Prostate gland (tissue), 2 donors: ENCODE data around the gene CSF1R. TPM values are rescaled to one million over a fixed set of nuclear protein-coding genes. Genes with fewer than 3 reads are reported as not detected.

ENCODE experiments used
- DNase-seq: peaks from one replicate; pipeline ENCODE4 v3.0.0-alpha.2; 2019; ENCODE audit warnings: low spot score
- H3K27ac ChIP-seq, 2 donors: fragments of 200-600 bp; sonication (generic); 2 replicates each; pipeline ENCODE4 v1.5.1; 2017 to 2019
- H3K27me3 ChIP-seq: fragments of 200-600 bp; sonication (generic); replicated peaks from 2 replicates; pipeline ENCODE4 v1.5.1; 2019; ENCODE audit not compliant: insufficient read depth
- H3K36me3 ChIP-seq, 2 donors: fragments of 200-600 bp; sonication (generic); 1 replicate in 1 of 2; 2 replicates in 1 of 2; pipeline versions ENCODE4 v1.5.1 to v1.8.1; 2017 to 2019
- H3K4me1 ChIP-seq: fragments of 200-600 bp; sonication (generic); replicated peaks from 2 replicates; pipeline ENCODE4 v1.5.1; 2019
- H3K4me3 ChIP-seq, 2 donors: fragments of 200-600 bp; sonication (generic); 2 replicates each; pipeline ENCODE4 v1.5.1; 2017 to 2019
- H3K9me3 ChIP-seq: fragments of 200-600 bp; sonication (generic); 2 replicates; pipeline ENCODE4 v1.5.1; 2017
- CTCF ChIP-seq, 4 experiments: fragments of 200-600 bp in 2 of 4; fragments of 450-650 bp in 2 of 4; sonication (generic) in 2 of 4; IDR thresholded peaks; 1 replicate in 3 of 4; 2 replicates in 1 of 4; pipeline ENCODE4 v1.5.1; 2016 to 2019; ENCODE audit warnings: antibody characterized with exemption in 4 of 4, mild to moderate bottlenecking in 2 of 4, moderate library complexity in 2 of 4
- POLR2A ChIP-seq: fragments of 450-650 bp; IDR thresholded peaks from one replicate; pipeline ENCODE4 v1.6.1; 2016; ENCODE audit warnings: antibody characterized with exemption, mild to moderate bottlenecking
- POLR2AphosphoS5 ChIP-seq: sonication (generic); formaldehyde crosslinking; IDR thresholded peaks from one replicate; pipeline ENCODE4 v1.6.1; 2017; ENCODE audit warnings: antibody characterized with exemption
- WGBS: methylation state at CpG from one replicate; pipeline ENCODE4 v1.1.5; 2018; 5-methylcytosine and 5-hydroxymethylcytosine counted together
- intact Hi-C: fragments of 100-400 bp; cut with DNase I; formaldehyde crosslinking; loops from one replicate; pipeline ENCODE4 v1.14.2; 2022
- small RNA-seq, 2 donors: library from RNA; depleted of rRNA; stranded (forward); fragments of <200 nt; gene quantifications; one replicate each; pipeline ENCODE3, GENCODE V24; 2016
- total RNA-seq, 2 donors: library from RNA; depleted of rRNA; stranded (reverse); fragments of >200 nt; gene quantifications; one replicate each; pipeline ENCODE4 v1.1.0, GENCODE V29; 2016

Gene CSF1R
- total RNA-seq, 2 donors from 2014 or later: 11.0 to 36.4 TPM

GRCh38 chr5:150014456-150014855 lies 71.9 kb downstream of the CSF1R start:
- Histone ChIP-seq H3K4me3 (no peak overlapping the region), H3K9me3 (no peaks in the 10 kb centered on the region), H3K4me1 (peaks cover 4% of the 10 kb centered on the region), H3K27ac (no peak overlapping the region), H3K36me3 (no peaks in the 10 kb centered on the region), H3K27me3 (no peaks in the 10 kb centered on the region)
- 94% methylated on average over 3 of the region's 3 CpGs for WGBS
- DNase-seq: no peak
- TF ChIP-seq CTCF (IDR thresholded peaks at IDR 0.05): no peak
- no peak for TF ChIP-seq POLR2A
- TF ChIP-seq POLR2AphosphoS5: no peak
- intact Hi-C loops: no loop called here

GRCh38 chr5:150013931-150014330 lies 72.4 kb downstream of the CSF1R start:
- H3K4me3 ChIP-seq: no peak overlapping the region
- H3K36me3 ChIP-seq: no peaks in the 10 kb centered on the region
- intact Hi-C loops: no loop called here
- WGBS: 96% methylated on average over 4 of the region's 4 CpGs
- no peaks in the 10 kb centered on the region for H3K27me3 ChIP-seq
- H3K27ac ChIP-seq: no peak overlapping the region
- DNase-seq: no peak
- H3K9me3 ChIP-seq: no peaks in the 10 kb centered on the region
- H3K4me1 ChIP-seq: peaks cover 4% of the 10 kb centered on the region
- TF ChIP-seq POLR2AphosphoS5 (no peak), CTCF (IDR thresholded peaks at IDR 0.05) (no peak), POLR2A (no peak)

GRCh38 chr5:150009671-150010387 lies 76.5 kb downstream of the CSF1R start:
- Histone ChIP-seq H3K36me3 (no peaks in the 10 kb centered on the region), H3K27me3 (no peaks in the 10 kb centered on the region), H3K4me3 (no peak overlapping the region), H3K9me3 (no peaks in the 10 kb centered on the region), H3K4me1 (no peaks in the 10 kb centered on the region), H3K27ac (no peak overlapping the region)
- DNase-seq: no peak
- 71% methylated on average over 6 of the region's 6 CpGs for WGBS
- intact Hi-C loops: loop anchor here (10.0 kb wide), 1 partner anchor 125 kb away; no protein-coding TSS in a partner anchor
- TF ChIP-seq POLR2A (no peak), POLR2AphosphoS5 (no peak)

- Histone ChIP-seq H3K27ac (no peak overlapping the region), H3K9me3 (no peaks in the 10 kb centered on the region), H3K4me1 (peaks cover 3% of the 10 kb centered on the region), H3K36me3 (no peaks in the 10 kb centered on the region), H3K4me3 (no peak overlapping the region), H3K27me3 (no peaks in the 10 kb centered on the region)
- intact Hi-C loops: loop anchor here (10.0 kb wide), 1 partner anchor 128 kb away; no protein-coding TSS in a partner anchor
- no peak for DNase-seq
- TF ChIP-seq POLR2A: no peak
- TF ChIP-seq POLR2AphosphoS5: no peak
- no peak for TF ChIP-seq CTCF (IDR thresholded peaks at IDR 0.05)
Measured at GRCh38 chr5:150007050-150007449, 79.3 kb downstream of the CSF1R start.

- TF ChIP-seq CTCF (IDR thresholded peaks at IDR 0.05) (no peak), POLR2A (no peak), POLR2AphosphoS5 (no peak)
- Histone ChIP-seq H3K36me3 (no peaks in the 10 kb centered on the region), H3K27ac (no peak overlapping the region), H3K9me3 (no peaks in the 10 kb centered on the region), H3K27me3 (no peaks in the 10 kb centered on the region), H3K4me3 (no peak overlapping the region), H3K4me1 (peaks cover 3% of the 10 kb centered on the region)
- intact Hi-C loops: loop anchor here (10.0 kb wide), 1 partner anchor 128 kb away; no protein-coding TSS in a partner anchor
- WGBS: 50% methylated on average over 4 of the region's 4 CpGs
- DNase-seq: no peak
Measured at GRCh38 chr5:150006318-150006717, 80.0 kb downstream of the CSF1R start.

Small RNAs within 50 kb of the gene (small RNA-seq; reads per million reads assigned to genes)
- gene RF00019: 0 reads per million in 2 donors

Other genes starting within 250 kb of the CSF1R start
- under 1 TPM in 1 of 2 donors, not detected in 1; 0.91 TPM for gene PDE6A, start 141.8 kb downstream of the CSF1R start, total RNA-seq
- 10 to 100 TPM; 19.4 to 31.0 TPM for gene SLC26A2, start 125.8 kb downstream of the CSF1R start, total RNA-seq
- 10 to 100 TPM in 1 of 2 donors, 1 to 10 TPM in 1; 4.7 to 11.7 TPM for gene TIGD6, start 85.9 kb downstream of the CSF1R start, total RNA-seq
- 10 to 100 TPM; 49.6 to 64.2 TPM for gene HMGXB3, start 85.8 kb downstream of the CSF1R start, total RNA-seq
- 100 to 1,000 TPM in 1 of 2 donors, 10 to 100 TPM in 1; 14.5 to 161 TPM for gene PDGFRB, start 69.3 kb upstream of the CSF1R start, total RNA-seq
- 1 to 10 TPM in 1 of 2 donors, not detected in 1; 3.2 TPM for gene CDX1, start 80.2 kb upstream of the CSF1R start, total RNA-seq
- gene SLC6A7, start 103.5 kb upstream of the CSF1R start, total RNA-seq: not detected
- gene CAMK2A, start 203.2 kb upstream of the CSF1R start, total RNA-seq: 1 to 10 TPM in 1 of 2 donors, under 1 TPM in 1; 0.50 to 1.0 TPM
- 1 to 10 TPM; 1.5 to 1.6 TPM for gene ARSI, start 216.4 kb upstream of the CSF1R start, total RNA-seq